H1 (cell line): ENCODE results near the gene EVPL. TPM values are rescaled to one million over a fixed set of nuclear protein-coding genes. Genes with fewer than 3 reads are reported as not detected.

Experiments used
- CTCF ChIA-PET: fragments of 300-600 bp; sonication (Branson Sonifier 250); formaldehyde crosslinking; loops from one replicate; lab custom pipeline; 2021; ENCODE audit not compliant: partially characterized antibody; lab: Charles Lee
- POLR2A ChIA-PET: fragments of 300-600 bp; sonication (Branson Sonifier 250); formaldehyde crosslinking; loops from one replicate; lab custom pipeline; 2021; ENCODE audit warnings: inconsistent platforms; ENCODE audit not compliant: partially characterized antibody; lab: Charles Lee
- DNase-seq, 2 experiments: peaks; one replicate each; pipeline versions ENCODE4 v3.0.0 to v3.0.0-alpha.2; 2010 to 2022; ENCODE audit warnings: low spot score in 2 of 2, low read depth in 1 of 2, mixed read lengths in 1 of 2
- FAIRE-seq: peaks from 2 replicates; lab custom pipeline; 2011; peaks lifted over from hg19 to GRCh38; lab: Jason Lieb, UNC
- H2AFZ ChIP-seq: 2 replicates; pipeline ENCODE4 v1.8.1; 2012; ENCODE audit warnings: low read length, inconsistent platforms
- H2AK5ac ChIP-seq: 2 replicates; pipeline ENCODE4 v1.6.1; 2013; ENCODE audit warnings: low read depth, low read length
- H2BK120ac ChIP-seq: replicated peaks from 2 replicates; pipeline ENCODE3; 2013; ENCODE audit warnings: low read depth, low read length, inconsistent platforms
- H2BK12ac ChIP-seq: 2 replicates; pipeline ENCODE4 v1.6.1; 2013; ENCODE audit warnings: low read depth, low read length
- H2BK15ac ChIP-seq: 2 replicates; pipeline ENCODE4 v1.6.1; 2013; ENCODE audit warnings: low read length
- H2BK20ac ChIP-seq: 2 replicates; pipeline ENCODE4 v1.6.1; 2013; ENCODE audit warnings: low read length
- H2BK5ac ChIP-seq: 2 replicates; pipeline ENCODE4 v1.6.1; 2013; ENCODE audit warnings: low read depth, low read length
- H3K14ac ChIP-seq: 2 replicates; pipeline ENCODE4 v1.6.1; 2013; ENCODE audit warnings: inconsistent platforms; ENCODE audit not compliant: insufficient read length
- H3K18ac ChIP-seq: 2 replicates; pipeline ENCODE4 v1.6.1; 2013; ENCODE audit warnings: low read length; ENCODE audit errors: extremely low read depth
- H3K23ac ChIP-seq: 2 replicates; pipeline ENCODE4 v1.6.1; 2013; ENCODE audit warnings: inconsistent platforms; ENCODE audit not compliant: insufficient read length
- H3K23me2 ChIP-seq: 2 replicates; pipeline ENCODE4 v1.6.1; 2013; ENCODE audit warnings: low read depth, low read length
- H3K27ac ChIP-seq: 2 replicates; pipeline ENCODE4 v1.6.1; 2011; ENCODE audit warnings: low read depth, low read length, inconsistent platforms
- H3K27me3 ChIP-seq, 4 experiments: replicated peaks in 1 of 4; 1 replicate in 1 of 4; 2 replicates in 3 of 4; pipeline versions ENCODE4 v1.6.1 to v1.8.1; 2011 to 2013; ENCODE audit warnings: low read length in 3 of 4, mild to moderate bottlenecking in 3 of 4, inconsistent platforms in 2 of 4, mixed read lengths in 2 of 4, moderate library complexity in 1 of 4; ENCODE audit not compliant: control insufficient read depth in 3 of 4, insufficient read depth in 3 of 4; ENCODE audit errors: extremely low read depth in 1 of 4
- H3K36me3 ChIP-seq, 4 experiments: 2 replicates each; pipeline versions ENCODE4 v1.6.1 to v1.8.1; 2011 to 2013; ENCODE audit warnings: mild to moderate bottlenecking in 4 of 4, low read length in 3 of 4, moderate library complexity in 2 of 4, control low read depth in 1 of 4, inconsistent platforms in 1 of 4; ENCODE audit not compliant: insufficient read depth in 4 of 4, control insufficient read depth in 2 of 4
- H3K4ac ChIP-seq: replicated peaks from 2 replicates; pipeline ENCODE3; 2013; ENCODE audit warnings: low read length, low read depth, mixed read lengths, inconsistent platforms; ENCODE audit not compliant: insufficient read length
- H3K4me1 ChIP-seq, 4 experiments: replicated peaks in 1 of 4; 1 replicate in 1 of 4; 2 replicates in 3 of 4; pipeline versions ENCODE4 v1.6.1 to v1.8.1; 2011 to 2013; ENCODE audit warnings: low read length in 3 of 4, inconsistent platforms in 2 of 4, mixed read lengths in 1 of 4; ENCODE audit not compliant: insufficient read depth in 4 of 4, control insufficient read depth in 3 of 4
- H3K4me2 ChIP-seq, 2 experiments: 2 replicates each; pipeline versions ENCODE4 v1.6.1 to v1.8.1; 2011 to 2013; ENCODE audit warnings: low read depth in 2 of 2, low read length in 2 of 2, control low read depth in 1 of 2, inconsistent platforms in 1 of 2, mild to moderate bottlenecking in 1 of 2; ENCODE audit not compliant: insufficient read depth in 1 of 2
- H3K4me3 ChIP-seq, 4 experiments: fragments of 200-600, 300-600 bp in 1 of 4; sonication (generic), shearing (Covaris generic), sonication (Bioruptor Twin) in 1 of 4; 2 replicates each; pipeline versions ENCODE4 v1.5.1 to v1.8.1; 2011 to 2016; ENCODE audit warnings: low read length in 4 of 4, low read depth in 3 of 4, control low read depth in 2 of 4, inconsistent platforms in 2 of 4, mild to moderate bottlenecking in 2 of 4, mixed read lengths in 1 of 4, moderate library complexity in 1 of 4; ENCODE audit not compliant: insufficient read depth in 2 of 4; ENCODE audit errors: extremely low read depth in 1 of 4
- H3K56ac ChIP-seq: replicated peaks from 2 replicates; pipeline ENCODE3; 2013; ENCODE audit warnings: low read depth, mild to moderate bottlenecking, mixed read lengths, low read length, inconsistent platforms; ENCODE audit not compliant: insufficient read length
- H3K79me1 ChIP-seq: 2 replicates; pipeline ENCODE4 v1.6.1; 2013; ENCODE audit warnings: low read depth, low read length, control low read depth
- H3K79me2 ChIP-seq, 2 experiments: 2 replicates each; pipeline versions ENCODE4 v1.6.1 to v1.8.1; 2012 to 2013; ENCODE audit warnings: low read length in 2 of 2, mild to moderate bottlenecking in 2 of 2, inconsistent platforms in 1 of 2; ENCODE audit not compliant: insufficient read depth in 2 of 2, control insufficient read depth in 1 of 2
- H3K9ac ChIP-seq, 4 experiments: replicated peaks in 1 of 4; 1 replicate in 1 of 4; 2 replicates in 3 of 4; pipeline versions ENCODE4 v1.6.1 to v1.8.1; 2011 to 2013; ENCODE audit warnings: low read depth in 3 of 4, low read length in 3 of 4, control low read depth in 2 of 4, mild to moderate bottlenecking in 2 of 4, moderate library complexity in 2 of 4, inconsistent platforms in 1 of 4; ENCODE audit errors: extremely low read depth in 1 of 4
- H3K9me3 ChIP-seq, 2 experiments: 2 replicates each; pipeline versions ENCODE4 v1.6.1 to v1.8.1; 2012 to 2013; ENCODE audit warnings: mild to moderate bottlenecking in 2 of 2, moderate library complexity in 2 of 2, control low read depth in 1 of 2, inconsistent platforms in 1 of 2, low read depth in 1 of 2, low read length in 1 of 2, mixed read lengths in 1 of 2; ENCODE audit not compliant: insufficient read depth in 2 of 2
- H4K20me1 ChIP-seq, 2 experiments: replicated peaks in 1 of 2; 2 replicates each; pipeline versions ENCODE3 to v1.8.1; 2011 to 2013; ENCODE audit warnings: inconsistent platforms in 2 of 2, low read length in 2 of 2, mild to moderate bottlenecking in 1 of 2; ENCODE audit not compliant: insufficient read depth in 2 of 2, control insufficient read depth in 1 of 2
- H4K5ac ChIP-seq: 2 replicates; pipeline ENCODE4 v1.6.1; 2013; ENCODE audit warnings: low read length, low read depth, mixed read lengths, inconsistent platforms; ENCODE audit not compliant: insufficient read length
- H4K8ac ChIP-seq: 2 replicates; pipeline ENCODE4 v1.8.0; 2013; ENCODE audit warnings: mild to moderate bottlenecking, moderate library complexity, low read length, inconsistent platforms; ENCODE audit not compliant: insufficient read depth; ENCODE audit errors: extremely low read depth
- H4K91ac ChIP-seq: replicated peaks from 2 replicates; pipeline ENCODE3; 2013; ENCODE audit warnings: low read length, mixed read lengths, inconsistent platforms; ENCODE audit not compliant: insufficient read length
- ASH2L ChIP-seq: fragments of 200-600, 300-600 bp; sonication (generic); IDR thresholded peaks from one replicate; pipeline ENCODE4 v1.7.1; 2017; ENCODE audit warnings: low read length
- CHD2 ChIP-seq: IDR thresholded peaks from 2 replicates; pipeline ENCODE4 v1.6.1; 2012; ENCODE audit warnings: low read length, improper control_type of control experiment
- GTF2F1 ChIP-seq: IDR thresholded peaks from 2 replicates; pipeline ENCODE4 v1.6.1; 2012; ENCODE audit warnings: low read depth, low read length, improper control_type of control experiment, borderline replicate concordance
- JUND ChIP-seq: IDR thresholded peaks from 2 replicates; pipeline ENCODE4 v1.6.1; 2011; ENCODE audit warnings: mild to moderate bottlenecking, improper control_type of control experiment, low read length
- KDM4A ChIP-seq: IDR thresholded peaks from one replicate; pipeline ENCODE4 v1.7.1; 2012; ENCODE audit warnings: low read depth, mild to moderate bottlenecking, moderate library complexity, low read length, inconsistent platforms; ENCODE audit not compliant: severe bottlenecking
- POU5F1 ChIP-seq: IDR thresholded peaks from 2 replicates; pipeline ENCODE4 v1.6.1; 2011; ENCODE audit warnings: low read depth, mild to moderate bottlenecking, low read length, moderate library complexity
- RAD21 ChIP-seq, 2 experiments: IDR thresholded peaks in 1 of 2; conservative IDR thresholded peaks in 1 of 2; 2 replicates each; pipeline ENCODE4 v1.6.1; 2011; ENCODE audit warnings: low read depth in 2 of 2, low read length in 2 of 2, improper control_type of control experiment in 1 of 2, inconsistent platforms in 1 of 2, mild to moderate bottlenecking in 1 of 2, moderate library complexity in 1 of 2
- SP4 ChIP-seq: IDR thresholded peaks from 2 replicates; pipeline ENCODE4 v1.6.1; 2012; ENCODE audit warnings: low read length, inconsistent platforms
- SUZ12 ChIP-seq: fragments of 200-600 bp; sonication (generic); IDR thresholded peaks from 2 replicates; pipeline ENCODE4 v1.6.1; 2012; ENCODE audit warnings: mild to moderate bottlenecking, inconsistent platforms, low read length, moderate library complexity, mixed read lengths
- TBP ChIP-seq: IDR thresholded peaks from 2 replicates; pipeline ENCODE4 v1.6.1; 2011; ENCODE audit warnings: low read depth, low read length, improper control_type of control experiment
- WGBS, 2 experiments: shearing (Covaris generic) in 1 of 2; methylation state at CpG; one replicate each; pipeline versions ENCODE4 v1.1.6 to v1.1.7; 2013 to 2015; ENCODE audit warnings: low lambda C conversion rate in 2 of 2, mixed read lengths in 2 of 2, inconsistent platforms in 1 of 2, low coverage in 1 of 2, missing lambda C conversion rate in 1 of 2; ENCODE audit not compliant: insufficient replicate concordance in 2 of 2, insufficient coverage in 1 of 2, insufficient read length in 1 of 2; ENCODE audit errors: extremely low coverage in 1 of 2, missing lambda C conversion rate in 1 of 2; 5-methylcytosine and 5-hydroxymethylcytosine counted together
- polyA plus RNA-seq, 7 experiments: library from polyadenylated mRNA; depleted of rRNA in 3 of 7; stranded (reverse) in 5 of 7; unstranded in 2 of 7; fragments of >200 nt in 5 of 7; fragments of 200-250 nt in 2 of 7; gene quantifications; 1 replicate in 5 of 7; 2 replicates in 1 of 7; 4 replicates in 1 of 7; pipeline versions ENCODE4 v1.2.1 to v1.2.3, GENCODE V29; 2011 to 2013; ENCODE audit warnings: missing spikeins in 2 of 7, mixed read lengths in 2 of 7
- total RNA-seq: library from RNA; stranded (reverse); fragmentation: NEBNext Ultra II Directional; extraction: Animal tissue kit (Norgen Biotek cat#: 25700); gene quantifications from 2 replicates; pipeline ENCODE4 v1.2.1, GENCODE V29; 2021
- TF ChIP-seq, protein P1 (sequence below): IDR thresholded peaks from 2 replicates; pipeline ENCODE4 v1.6.1; 2012; ENCODE audit warnings: inconsistent platforms

EVPL gene
- total and polyA plus RNA-seq, 2 of the 8 experiments (the other 6 are each of a cell fraction or from before 2014, with no cell fraction given), result 0.20 to 0.99 TPM

- Histone ChIP-seq H3K9ac (peak overlapping the region in 1 of 4 experiments; percentile 10; a peak in 2 of 7 replicates), H2BK120ac (peak overlapping the region; percentile 55), H2AK5ac (no peak overlapping the region), H3K27me3 (no peaks in the 10 kb centered on the region), H4K8ac (no peak overlapping the region), H3K79me1 (0 out of 2 replicates have a peak, but pooled peaks cover 3% of the 10 kb centered on the region), H2BK12ac (peak overlapping the region; percentile 99), H3K9me3 (no peaks in the 10 kb centered on the region), H3K4me2 (peak overlapping the region; percentile 60 to 62), H3K27ac (peak overlapping the region; percentile 62; the same call in 1 of the 2 replicates), H3K4me3 (peak overlapping the region; percentile 2 to 42 (median 35); a peak in 6 of 8 replicates), H3K36me3 (peaks cover 0 to 3% (median 1%) of the 10 kb centered on the region in 4 experiments; a peak in 4 of 8 replicates), H4K5ac (peak overlapping the region; percentile 96), H4K20me1 (no peaks in the 10 kb centered on the region), H3K56ac (no peak overlapping the region), H3K23me2 (peaks cover 4% of the 10 kb centered on the region; the same call in 1 of the 2 replicates), H2BK20ac (peak overlapping the region; percentile 99), H3K79me2 (peaks cover 0 to 22% of the 10 kb centered on the region in 2 experiments; a peak in 1 of 4 replicates), H4K91ac (peak overlapping the region; percentile 63), H3K14ac (no peak overlapping the region), H3K4ac (peak overlapping the region; percentile 88), H3K18ac (peak overlapping the region; percentile 95; the same call in 1 of the 2 replicates), H2AFZ (no peak overlapping the region), H3K4me1 (peaks cover 7 to 18% (median 11%) of the 10 kb centered on the region in 4 experiments), H2BK15ac (peak overlapping the region; percentile 97; the same call in 1 of the 2 replicates), H2BK5ac (peak overlapping the region; percentile 26), H3K23ac (no peak overlapping the region)
- ChIA-PET POLR2A (interaction anchor here (0.6 to 2.5 kb wide), 6 partner anchors 9 to 172 kb away, joined by 3 to 7 read pairs (median 4); partner anchors contain the start of genes CDK3 and FBF1), CTCF (interaction anchor here (0.6 to 2.8 kb wide), 11 partner anchors 11 to 745 kb away, joined by 3 to 19 read pairs (median 4); partner anchors contain the start of gene CDK3)
- FAIRE-seq (no peak), DNase-seq (peak in 1 of 2 experiments; percentile 70)
- WGBS, 2 experiments, result 20% methylated on average over 6 of the region's 6 CpGs; no CpG with 5 or more reads in 1 of the 2 experiments
- peak; percentile 65; the same call in 1 of the 2 replicates for TF ChIP-seq JUND
- no peak for TF ChIP-seq POU5F1
- TF ChIP-seq TBP, result no peak
- no peak for TF ChIP-seq SUZ12
- no peak for TF ChIP-seq CHD2
- no peak for TF ChIP-seq KDM4A
- TF ChIP-seq SP4, result no peak
- TF ChIP-seq, protein P1, sequence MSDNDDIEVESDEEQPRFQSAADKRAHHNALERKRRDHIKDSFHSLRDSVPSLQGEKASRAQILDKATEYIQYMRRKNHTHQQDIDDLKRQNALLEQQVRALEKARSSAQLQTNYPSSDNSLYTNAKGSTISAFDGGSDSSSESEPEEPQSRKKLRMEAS, result 0 out of 2 replicates have a peak, but pooled peaks have one; percentile 14
- TF ChIP-seq ASH2L, result peak; percentile 66
- no peak for TF ChIP-seq GTF2F1
- no peak for TF ChIP-seq RAD21 (IDR thresholded peaks at IDR 0.05 in 1 of 2, conservative IDR thresholded peaks at IDR 0.05 in 1 of 2; ENCODE audit: low read depth in 2 of 2, low read length in 2 of 2)
Observed at GRCh38 chr17:75983501-75984181, 43.5 kb downstream of the EVPL start.
